A549 (cell line): ENCODE results near the gene TRABD2A. TPM values are rescaled to one million over a fixed set of nuclear protein-coding genes. Genes with fewer than 3 reads are reported as not detected.

ENCODE experiments used
- ATAC-seq, 2 experiments: fragments of 200-7000 bp in 1 of 2; fragments of >200 bp in 1 of 2; cut with Nextera tagmentation in 1 of 2; cut with Tn5 transposase in 1 of 2; 3 replicates each; pipeline versions ENCODE4 v1.8.0 to v1.9.1; 2018 to 2020; ENCODE audit warnings: mild to moderate bottlenecking in 1 of 2, moderate library complexity in 1 of 2
- CTCF ChIA-PET: fragments of 300-600 bp; sonication (Branson Sonifier 250); formaldehyde crosslinking; extraction: SDS; loops from one replicate; lab custom pipeline; 2021; ENCODE audit warnings: antibody characterized with exemption, inconsistent platforms; lab: Yijun Ruan, JAX
- POLR2A ChIA-PET: fragments of 350-600 bp; formaldehyde crosslinking; extraction: SDS; loops from one replicate; lab custom pipeline; 2021; ENCODE audit warnings: antibody characterized with exemption, inconsistent platforms; lab: Yijun Ruan, JAX
- DNase-seq, 2 experiments: peaks; one replicate each; pipeline versions ENCODE4 v3.0.0 to v3.0.0-alpha.2; 2011 to 2016; ENCODE audit warnings: low read depth in 1 of 2, low spot score in 1 of 2
- FAIRE-seq: peaks from 2 replicates; lab custom pipeline; 2011; peaks lifted over from hg19 to GRCh38; lab: Jason Lieb, UNC
- H3K27ac ChIP-seq, 2 experiments: fragments of >200 bp; sonication (Bioruptor Twin); formaldehyde crosslinking; 3 replicates each; pipeline ENCODE4 v1.5.1; 2016 to 2017
- H3K4me1 ChIP-seq: fragments of >200 bp; sonication (Bioruptor Twin); formaldehyde crosslinking; 3 replicates; pipeline ENCODE4 v1.6.1; 2016
- H3K4me2 ChIP-seq: fragments of >200 bp; sonication (Bioruptor Twin); formaldehyde crosslinking; 3 replicates; pipeline ENCODE4 v1.6.1; 2016
- H3K4me3 ChIP-seq: fragments of >200 bp; sonication (Bioruptor Twin); formaldehyde crosslinking; 3 replicates; pipeline ENCODE4 v1.5.1; 2016
- H3K9me3 ChIP-seq: fragments of >200 bp; sonication (Bioruptor Twin); formaldehyde crosslinking; 3 replicates; pipeline ENCODE4 v1.6.1; 2016
- BCL3 ChIP-seq: fragments of >200 bp; sonication (Bioruptor Twin); formaldehyde crosslinking; IDR thresholded peaks from 3 replicates; pipeline ENCODE4 v1.6.1; 2016
- CEBPB ChIP-seq, 2 experiments: fragments of >200 bp in 1 of 2; sonication (Bioruptor Twin) in 1 of 2; formaldehyde crosslinking in 1 of 2; IDR thresholded peaks; 2 replicates each; pipeline ENCODE4 v1.6.1; 2012 to 2016
- CHD2 ChIP-seq: fragments of 150-350 bp; IDR thresholded peaks from 2 replicates; pipeline ENCODE4 v1.6.1; 2014; ENCODE audit warnings: low read length; ENCODE audit not compliant: partially characterized antibody
- CHD4 ChIP-seq: fragments of 200-600 bp; sonication (generic); IDR thresholded peaks from 2 replicates; pipeline ENCODE4 v1.6.1; 2016; ENCODE audit warnings: antibody characterized with exemption, mild to moderate bottlenecking, borderline replicate concordance
- ESRRA ChIP-seq: fragments of 150-350 bp; IDR thresholded peaks from 2 replicates; pipeline ENCODE4 v1.6.1; 2014; ENCODE audit warnings: mild to moderate bottlenecking, low read length, borderline replicate concordance
- FOSB ChIP-seq: fragments of 250-450 bp; sonication (Bioruptor Pico); IDR thresholded peaks from 2 replicates; pipeline ENCODE4 v1.5.0; 2020; ENCODE audit warnings: mild to moderate bottlenecking, moderate library complexity
- HOXB5 ChIP-seq: fragments of 250-450 bp; sonication (Bioruptor Pico); IDR thresholded peaks from 2 replicates; pipeline ENCODE4 v1.5.0; 2020; ENCODE audit warnings: mild to moderate bottlenecking, moderate library complexity
- JUN ChIP-seq, 2 experiments: fragments of >200 bp; sonication (Bioruptor Twin); formaldehyde crosslinking; IDR thresholded peaks; 2 replicates in 1 of 2; 3 replicates in 1 of 2; pipeline ENCODE4 v1.6.1; 2016 to 2017
- MAFK ChIP-seq: fragments of 450-650 bp; IDR thresholded peaks from 2 replicates; pipeline ENCODE4 v1.6.1; 2014; ENCODE audit not compliant: partially characterized antibody
- NFE2L2 ChIP-seq: fragments of 150-350 bp; conservative IDR thresholded peaks from 2 replicates; pipeline ENCODE4 v1.6.1; 2014; ENCODE audit warnings: low read length
- NPAS2 ChIP-seq: fragments of 250-450 bp; sonication (Bioruptor Pico); IDR thresholded peaks from 2 replicates; pipeline ENCODE4 v1.8.0; 2022; ENCODE audit warnings: mild to moderate bottlenecking, moderate library complexity, borderline replicate concordance
- POLR2A ChIP-seq: IDR thresholded peaks from 2 replicates; pipeline ENCODE4 v1.6.1; 2012; ENCODE audit warnings: mild to moderate bottlenecking, low read length
- RNF2 ChIP-seq: fragments of 200-600 bp; sonication (generic); IDR thresholded peaks from 2 replicates; pipeline ENCODE4 v1.6.1; 2016; ENCODE audit warnings: low read depth, mild to moderate bottlenecking, antibody characterized with exemption, moderate library complexity, borderline replicate concordance
- SMC3 ChIP-seq: fragments of >200 bp; sonication (Bioruptor Twin); formaldehyde crosslinking; IDR thresholded peaks from 3 replicates; pipeline ENCODE4 v1.6.1; 2018; ENCODE audit warnings: inconsistent platforms
- SREBF2 ChIP-seq: fragments of 450-650 bp; IDR thresholded peaks from 2 replicates; pipeline ENCODE4 v1.6.1; 2014; ENCODE audit warnings: mild to moderate bottlenecking, moderate library complexity
- ZFP36 ChIP-seq: fragments of 450-650 bp; IDR thresholded peaks from 2 replicates; pipeline ENCODE4 v1.6.1; 2014; ENCODE audit warnings: borderline replicate concordance; ENCODE audit not compliant: partially characterized antibody
- WGBS: methylation state at CpG from one replicate; pipeline ENCODE4 v1.1.6; 2017; ENCODE audit errors: missing lambda C conversion rate; 5-methylcytosine and 5-hydroxymethylcytosine counted together
- polyA plus RNA-seq, 4 experiments: library from polyadenylated mRNA; depleted of rRNA in 3 of 4; stranded (reverse); fragments of >200 nt; fragmentation: RNase III in 1 of 4; extraction: RNeasy Plus Mini Kit Qiagen cat#74134 plus additional on column Dnase treatment in 1 of 4; gene quantifications; 2 replicates in 3 of 4; 3 replicates in 1 of 4; pipeline ENCODE4 v1.2.3, GENCODE V29; 2011 to 2017
- TF ChIP-seq, protein P1 (sequence below): IDR thresholded peaks from 2 replicates; pipeline ENCODE4 v1.6.1; 2012
- TF ChIP-seq, protein P2 (sequence below): fragments of >200 bp; sonication (Bioruptor Twin); formaldehyde crosslinking; IDR thresholded peaks from 3 replicates; pipeline ENCODE4 v1.5.1; 2016
- TF ChIP-seq, protein P3 (sequence below): fragments of 200-600 bp; sonication (generic); IDR thresholded peaks from 2 replicates; pipeline ENCODE4 v1.6.1; 2016; ENCODE audit warnings: antibody characterized with exemption, mild to moderate bottlenecking, moderate library complexity

The TRABD2A gene
- polyA plus RNA-seq, 2 of the 4 experiments (the other 2 are of a cell fraction): 6.1 to 7.1 TPM

GRCh38 chr2:84799772-84800171 is 81.1 kb downstream of the TRABD2A start:
- Histone ChIP-seq H3K27ac (no peak overlapping the region), H3K4me3 (no peak overlapping the region), H3K4me1 (peaks cover under 1% of the 10 kb centered on the region; the same call in 1 of the 3 replicates), H3K4me2 (no peak overlapping the region), H3K9me3 (no peaks in the 10 kb centered on the region)
- no peak for DNase-seq
- ATAC-seq: no peak
- POLR2A ChIA-PET: no interaction called here
- FAIRE-seq: no peak
- CTCF ChIA-PET: no interaction called here
- TF ChIP-seq JUN (IDR thresholded peaks at IDR 0.05) (no peak), CHD4 (no peak), MAFK (no peak), POLR2A (no peak), ZFP36 (no peak), FOSB (no peak), BCL3 (no peak), HOXB5 (CRISPR knock-in tag) (no peak), SREBF2 (no peak), NFE2L2 (no peak), CHD2 (no peak)
- TF ChIP-seq, protein P1, sequence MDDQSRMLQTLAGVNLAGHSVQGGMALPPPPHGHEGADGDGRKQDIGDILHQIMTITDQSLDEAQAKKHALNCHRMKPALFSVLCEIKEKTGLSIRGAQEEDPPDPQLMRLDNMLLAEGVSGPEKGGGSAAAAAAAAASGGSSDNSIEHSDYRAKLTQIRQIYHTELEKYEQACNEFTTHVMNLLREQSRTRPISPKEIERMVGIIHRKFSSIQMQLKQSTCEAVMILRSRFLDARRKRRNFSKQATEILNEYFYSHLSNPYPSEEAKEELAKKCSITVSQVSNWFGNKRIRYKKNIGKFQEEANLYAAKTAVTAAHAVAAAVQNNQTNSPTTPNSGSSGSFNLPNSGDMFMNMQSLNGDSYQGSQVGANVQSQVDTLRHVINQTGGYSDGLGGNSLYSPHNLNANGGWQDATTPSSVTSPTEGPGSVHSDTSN: no peak
- TF ChIP-seq, protein P2, sequence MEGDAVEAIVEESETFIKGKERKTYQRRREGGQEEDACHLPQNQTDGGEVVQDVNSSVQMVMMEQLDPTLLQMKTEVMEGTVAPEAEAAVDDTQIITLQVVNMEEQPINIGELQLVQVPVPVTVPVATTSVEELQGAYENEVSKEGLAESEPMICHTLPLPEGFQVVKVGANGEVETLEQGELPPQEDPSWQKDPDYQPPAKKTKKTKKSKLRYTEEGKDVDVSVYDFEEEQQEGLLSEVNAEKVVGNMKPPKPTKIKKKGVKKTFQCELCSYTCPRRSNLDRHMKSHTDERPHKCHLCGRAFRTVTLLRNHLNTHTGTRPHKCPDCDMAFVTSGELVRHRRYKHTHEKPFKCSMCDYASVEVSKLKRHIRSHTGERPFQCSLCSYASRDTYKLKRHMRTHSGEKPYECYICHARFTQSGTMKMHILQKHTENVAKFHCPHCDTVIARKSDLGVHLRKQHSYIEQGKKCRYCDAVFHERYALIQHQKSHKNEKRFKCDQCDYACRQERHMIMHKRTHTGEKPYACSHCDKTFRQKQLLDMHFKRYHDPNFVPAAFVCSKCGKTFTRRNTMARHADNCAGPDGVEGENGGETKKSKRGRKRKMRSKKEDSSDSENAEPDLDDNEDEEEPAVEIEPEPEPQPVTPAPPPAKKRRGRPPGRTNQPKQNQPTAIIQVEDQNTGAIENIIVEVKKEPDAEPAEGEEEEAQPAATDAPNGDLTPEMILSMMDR: no peak
- TF ChIP-seq, protein P3, sequence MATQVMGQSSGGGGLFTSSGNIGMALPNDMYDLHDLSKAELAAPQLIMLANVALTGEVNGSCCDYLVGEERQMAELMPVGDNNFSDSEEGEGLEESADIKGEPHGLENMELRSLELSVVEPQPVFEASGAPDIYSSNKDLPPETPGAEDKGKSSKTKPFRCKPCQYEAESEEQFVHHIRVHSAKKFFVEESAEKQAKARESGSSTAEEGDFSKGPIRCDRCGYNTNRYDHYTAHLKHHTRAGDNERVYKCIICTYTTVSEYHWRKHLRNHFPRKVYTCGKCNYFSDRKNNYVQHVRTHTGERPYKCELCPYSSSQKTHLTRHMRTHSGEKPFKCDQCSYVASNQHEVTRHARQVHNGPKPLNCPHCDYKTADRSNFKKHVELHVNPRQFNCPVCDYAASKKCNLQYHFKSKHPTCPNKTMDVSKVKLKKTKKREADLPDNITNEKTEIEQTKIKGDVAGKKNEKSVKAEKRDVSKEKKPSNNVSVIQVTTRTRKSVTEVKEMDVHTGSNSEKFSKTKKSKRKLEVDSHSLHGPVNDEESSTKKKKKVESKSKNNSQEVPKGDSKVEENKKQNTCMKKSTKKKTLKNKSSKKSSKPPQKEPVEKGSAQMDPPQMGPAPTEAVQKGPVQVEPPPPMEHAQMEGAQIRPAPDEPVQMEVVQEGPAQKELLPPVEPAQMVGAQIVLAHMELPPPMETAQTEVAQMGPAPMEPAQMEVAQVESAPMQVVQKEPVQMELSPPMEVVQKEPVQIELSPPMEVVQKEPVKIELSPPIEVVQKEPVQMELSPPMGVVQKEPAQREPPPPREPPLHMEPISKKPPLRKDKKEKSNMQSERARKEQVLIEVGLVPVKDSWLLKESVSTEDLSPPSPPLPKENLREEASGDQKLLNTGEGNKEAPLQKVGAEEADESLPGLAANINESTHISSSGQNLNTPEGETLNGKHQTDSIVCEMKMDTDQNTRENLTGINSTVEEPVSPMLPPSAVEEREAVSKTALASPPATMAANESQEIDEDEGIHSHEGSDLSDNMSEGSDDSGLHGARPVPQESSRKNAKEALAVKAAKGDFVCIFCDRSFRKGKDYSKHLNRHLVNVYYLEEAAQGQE: no peak
- WGBS: 95% methylated on average over 1 of the region's 1 CpG

DNA sequence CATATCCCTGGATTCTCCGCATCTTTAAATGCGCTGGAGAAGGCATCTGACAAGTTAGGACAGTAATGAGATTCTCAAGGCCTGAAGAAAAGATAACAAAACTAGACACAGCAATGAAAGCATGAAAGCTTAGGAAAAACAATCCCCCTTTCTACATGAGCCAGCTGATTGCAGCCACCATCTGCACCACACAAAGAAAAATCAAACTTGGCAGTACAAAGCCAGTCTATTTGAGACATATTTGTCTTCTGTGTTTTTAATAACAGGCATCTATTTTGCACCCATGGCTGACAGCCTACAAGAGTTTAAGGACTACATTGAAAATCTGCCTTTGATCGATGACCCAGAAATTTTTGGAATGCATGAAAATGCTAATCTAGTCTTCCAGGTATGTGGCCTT is 83.6 kb downstream of the TRABD2A start:
- WGBS: 77% methylated on average over 3 of the region's 3 CpGs
- H3K9me3 ChIP-seq: no peaks in the 10 kb centered on the region
- no peaks in the 10 kb centered on the region for H3K4me1 ChIP-seq
- H3K27ac ChIP-seq: no peak overlapping the region
- H3K4me3 ChIP-seq: no peak overlapping the region
- ATAC-seq (no peak), DNase-seq (no peak), FAIRE-seq (no peak)
- POLR2A ChIA-PET: no interaction called here
- TF ChIP-seq, protein P3: no peak
- TF ChIP-seq CEBPB (IDR thresholded peaks at IDR 0.05) (no peak), SMC3 (no peak), CHD2 (no peak), HOXB5 (CRISPR knock-in tag) (no peak), BCL3 (no peak), JUN (IDR thresholded peaks at IDR 0.05) (no peak), NFE2L2 (no peak), ESRRA (no peak), NPAS2 (CRISPR knock-in tag) (no peak), RNF2 (no peak)
- TF ChIP-seq, protein P1: no peak
- H3K4me2 ChIP-seq: no peak overlapping the region
- CTCF ChIA-PET: no interaction called here
